PC-3 (cell line): ENCODE results near the gene GNA15. TPM values are rescaled to one million over a fixed set of nuclear protein-coding genes. Genes with fewer than 3 reads are reported as not detected.

Experiments
- ATAC-seq: fragments of 200-7000 bp; cut with Tn5 transposase; 2 replicates; pipeline ENCODE4 v1.9.1; 2020; ENCODE audit warnings: mild to moderate bottlenecking, moderate library complexity
- BruUV-seq: library from RNA; stranded (reverse); fragments of 400-500 nt; replicated peaks from 2 replicates; lab custom pipeline; 2021; lab: Mats Ljungman, UMichigan
- CTCF ChIA-PET: fragments of 300-600 bp; sonication (Branson Sonifier 250); formaldehyde crosslinking; loops from one replicate; lab custom pipeline; 2022; ENCODE audit warnings: antibody characterized with exemption; lab: Charles Lee
- POLR2A ChIA-PET: fragments of 300-600 bp; sonication (Branson Sonifier 250); formaldehyde crosslinking; loops from one replicate; lab custom pipeline; 2022; ENCODE audit warnings: antibody characterized with exemption; ENCODE audit not compliant: unreplicated experiment; lab: Charles Lee
- DNase-seq: peaks from one replicate; pipeline ENCODE4 v3.0.0-alpha.2; 2015
- H2AFZ ChIP-seq: fragments of 300-600 bp; sonication (generic); 2 replicates; pipeline ENCODE4 v1.6.0; 2016; ENCODE audit warnings: antibody characterized with exemption, low read length
- H3F3A ChIP-seq: fragments of 300-600 bp; sonication (generic); one replicate; pipeline ENCODE4 v1.6.0; 2017; ENCODE audit warnings: antibody characterized with exemption, low read length, control low read depth, mild to moderate bottlenecking; ENCODE audit not compliant: unreplicated experiment
- H3K27ac ChIP-seq: fragments of 300-600 bp; sonication (generic); 2 replicates; pipeline ENCODE4 v1.5.1; 2016; ENCODE audit warnings: mild to moderate bottlenecking, low read length
- H3K27me3 ChIP-seq: fragments of 300-600 bp; sonication (generic); 2 replicates; pipeline ENCODE4 v1.6.1; 2016; ENCODE audit warnings: low read length, mixed read lengths
- H3K36me3 ChIP-seq: fragments of 300-600 bp; sonication (generic); 2 replicates; pipeline ENCODE4 v1.6.1; 2016; ENCODE audit warnings: low read depth, mixed run types, low read length, mixed read lengths
- H3K4me1 ChIP-seq: fragments of 300-600 bp; sonication (generic); 2 replicates; pipeline ENCODE4 v1.5.1; 2016; ENCODE audit warnings: low read length; ENCODE audit not compliant: insufficient read depth
- H3K4me2 ChIP-seq: fragments of 300-600 bp; sonication (generic); 2 replicates; pipeline ENCODE4 v1.6.0; 2016; ENCODE audit warnings: low read length
- H3K4me3 ChIP-seq: fragments of 300-600 bp; sonication (generic); 2 replicates; pipeline ENCODE4 v1.5.1; 2016; ENCODE audit warnings: mild to moderate bottlenecking, low read length, mixed read lengths
- H3K79me2 ChIP-seq: fragments of 300-600 bp; sonication (generic); 2 replicates; pipeline ENCODE4 v1.6.1; 2017; ENCODE audit warnings: low read length, mixed read lengths
- H3K9ac ChIP-seq: fragments of 300-600 bp; sonication (generic); 2 replicates; pipeline ENCODE4 v1.6.0; 2016; ENCODE audit warnings: mild to moderate bottlenecking, low read length
- H3K9me2 ChIP-seq: fragments of 300-600 bp; sonication (generic); replicated peaks from 2 replicates; pipeline ENCODE4 v1.6.1; 2016; ENCODE audit warnings: mixed run types, low read length, mixed read lengths
- H3K9me3 ChIP-seq: fragments of 300-600 bp; sonication (generic); 2 replicates; pipeline ENCODE4 v1.6.1; 2016; ENCODE audit warnings: low read length, mixed read lengths
- H4K20me1 ChIP-seq: fragments of 300-600 bp; sonication (generic); 2 replicates; pipeline ENCODE4 v1.6.1; 2016; ENCODE audit warnings: low read length, mixed read lengths
- EZH2 ChIP-seq: fragments of 300-600 bp; sonication (generic); IDR thresholded peaks from one replicate; pipeline ENCODE4 v1.6.1; 2017; ENCODE audit warnings: antibody characterized with exemption, mild to moderate bottlenecking, low read length; ENCODE audit not compliant: unreplicated experiment
- EZH2phosphoT487 ChIP-seq: fragments of 300-600 bp; sonication (generic); IDR thresholded peaks from 2 replicates; pipeline ENCODE4 v1.6.1; 2018; ENCODE audit warnings: mild to moderate bottlenecking, antibody characterized with exemption, low read length, borderline replicate concordance
- intact Hi-C: fragments of 100-400 bp; cut with micrococcal nuclease; formaldehyde crosslinking; loops from 2 replicates; pipeline ENCODE4 v1.9.0; 2023
- total RNA-seq: library from RNA; depleted of rRNA; stranded (reverse); fragments of >200 nt; gene quantifications from 2 replicates; pipeline ENCODE4 v1.2.3, GENCODE V29; 2014
- TF ChIP-seq, protein P1 (sequence below): fragments of 300-600 bp; sonication (generic); conservative IDR thresholded peaks from 2 replicates; pipeline ENCODE4 v1.5.1; 2017; ENCODE audit warnings: antibody characterized with exemption, low read depth, mild to moderate bottlenecking, low read length

Gene GNA15
- total RNA-seq, 1 experiment from 2014 or later, result not detected

DNA sequence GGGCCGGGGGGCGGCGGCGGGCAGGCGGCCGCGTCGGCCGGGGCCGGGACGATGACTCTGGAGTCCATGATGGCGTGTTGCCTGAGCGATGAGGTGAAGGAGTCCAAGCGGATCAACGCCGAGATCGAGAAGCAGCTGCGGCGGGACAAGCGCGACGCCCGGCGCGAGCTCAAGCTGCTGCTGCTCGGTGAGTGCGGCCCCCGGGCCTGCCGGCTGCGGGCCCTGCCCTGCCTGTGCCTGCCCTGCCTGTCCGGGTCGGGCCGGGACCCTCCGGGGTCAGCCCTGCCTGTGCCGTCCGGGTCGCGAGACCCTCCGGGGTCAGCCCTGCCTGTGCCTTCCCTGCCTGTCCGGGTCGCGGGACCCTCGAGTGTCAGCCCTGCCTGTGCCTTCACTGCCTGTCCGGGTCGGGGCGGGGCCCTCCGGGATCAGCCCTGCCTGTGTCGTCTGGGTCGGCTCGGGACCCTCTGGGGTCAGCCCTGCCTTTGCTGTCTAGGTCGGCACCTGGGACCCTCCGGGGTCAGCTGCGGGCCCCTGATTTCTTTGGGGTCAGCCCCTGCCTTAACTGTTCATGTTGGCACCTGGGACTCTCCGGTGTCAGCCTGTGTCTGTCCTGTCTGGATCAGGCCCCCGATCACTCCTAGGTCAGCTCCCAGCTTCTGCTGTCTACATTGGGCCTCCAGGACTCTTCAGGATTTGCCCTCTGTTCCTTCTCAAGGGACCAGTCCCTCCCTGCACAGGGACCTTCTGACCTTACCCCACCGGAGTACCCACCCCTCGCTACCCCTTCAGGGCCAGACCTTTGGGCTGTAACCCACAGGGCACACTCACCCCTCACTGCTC lies 41.0 kb upstream of the GNA15 start:
- peaks cover 9% of the 10 kb centered on the region; the same call in 1 of the 2 replicates for H4K20me1 ChIP-seq
- H3K79me2 ChIP-seq, result peaks cover 53% of the 10 kb centered on the region
- no peaks in the 10 kb centered on the region for H3F3A ChIP-seq
- no peaks in the 10 kb centered on the region for H3K9me3 ChIP-seq
- DNase-seq (no peak), ATAC-seq (no peak)
- H3K4me1 ChIP-seq, result peaks cover 7% of the 10 kb centered on the region; the same call in 1 of the 2 replicates
- no peaks in the 10 kb centered on the region for H3K27me3 ChIP-seq
- TF ChIP-seq EZH2 (no peak), EZH2phosphoT487 (no peak)
- TF ChIP-seq, protein P1, sequence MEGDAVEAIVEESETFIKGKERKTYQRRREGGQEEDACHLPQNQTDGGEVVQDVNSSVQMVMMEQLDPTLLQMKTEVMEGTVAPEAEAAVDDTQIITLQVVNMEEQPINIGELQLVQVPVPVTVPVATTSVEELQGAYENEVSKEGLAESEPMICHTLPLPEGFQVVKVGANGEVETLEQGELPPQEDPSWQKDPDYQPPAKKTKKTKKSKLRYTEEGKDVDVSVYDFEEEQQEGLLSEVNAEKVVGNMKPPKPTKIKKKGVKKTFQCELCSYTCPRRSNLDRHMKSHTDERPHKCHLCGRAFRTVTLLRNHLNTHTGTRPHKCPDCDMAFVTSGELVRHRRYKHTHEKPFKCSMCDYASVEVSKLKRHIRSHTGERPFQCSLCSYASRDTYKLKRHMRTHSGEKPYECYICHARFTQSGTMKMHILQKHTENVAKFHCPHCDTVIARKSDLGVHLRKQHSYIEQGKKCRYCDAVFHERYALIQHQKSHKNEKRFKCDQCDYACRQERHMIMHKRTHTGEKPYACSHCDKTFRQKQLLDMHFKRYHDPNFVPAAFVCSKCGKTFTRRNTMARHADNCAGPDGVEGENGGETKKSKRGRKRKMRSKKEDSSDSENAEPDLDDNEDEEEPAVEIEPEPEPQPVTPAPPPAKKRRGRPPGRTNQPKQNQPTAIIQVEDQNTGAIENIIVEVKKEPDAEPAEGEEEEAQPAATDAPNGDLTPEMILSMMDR, result no peak
- intact Hi-C loops, result loop anchor here (10.0 kb wide), 1 partner anchor 140 kb away; no protein-coding TSS in a partner anchor
- H3K36me3 ChIP-seq, result no peaks in the 10 kb centered on the region
- H3K27ac ChIP-seq, result no peak overlapping the region
- no peak overlapping the region for H2AFZ ChIP-seq
- H3K4me2 ChIP-seq, result peak overlapping the region; percentile 94
- CTCF ChIA-PET, result no interaction called here
- BruUV-seq, result no TSS peak
- POLR2A ChIA-PET, result no interaction called here
- no peaks in the 10 kb centered on the region for H3K9me2 ChIP-seq
- peak overlapping the region; percentile 91 for H3K4me3 ChIP-seq
- peak overlapping the region; percentile 91 for H3K9ac ChIP-seq

DNA sequence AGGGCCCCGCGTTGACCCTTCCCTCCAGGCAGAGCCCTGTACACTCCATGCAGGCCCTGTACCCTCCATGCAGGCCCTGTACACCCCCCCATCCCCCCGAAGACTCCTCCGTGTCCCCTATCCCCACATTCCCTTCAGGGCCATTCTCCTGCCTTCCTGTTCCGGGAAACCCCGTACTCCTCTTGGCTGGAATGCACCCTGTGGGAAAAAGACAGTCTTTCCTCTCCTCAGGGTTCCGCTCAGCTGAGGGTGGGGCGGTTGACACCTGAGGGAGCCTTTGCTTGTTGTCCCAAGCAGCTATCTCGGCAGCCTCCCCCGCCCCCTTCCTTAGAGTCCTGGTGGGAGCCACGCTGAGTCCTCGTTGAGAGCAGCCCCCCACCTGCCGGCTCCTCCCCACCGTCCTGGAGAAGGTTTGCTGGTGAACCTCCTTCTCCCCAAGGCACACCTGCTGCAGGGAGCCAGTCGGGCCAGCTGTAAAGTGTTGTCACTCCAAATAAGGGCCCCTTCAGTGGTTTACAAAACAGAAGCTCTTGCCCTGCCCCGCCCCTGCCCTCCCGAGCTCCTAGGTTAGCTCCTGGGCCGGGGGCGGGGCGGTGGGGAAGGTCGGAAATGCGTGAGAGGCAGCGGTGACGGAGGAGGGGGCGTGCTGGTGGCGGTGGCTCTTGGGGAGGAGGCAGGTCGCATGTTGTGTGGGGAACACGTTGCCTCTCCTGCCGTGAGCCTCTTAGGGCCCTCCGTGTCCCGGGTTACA lies 40.2 kb upstream of the GNA15 start:
- H3K36me3 ChIP-seq, result no peaks in the 10 kb centered on the region
- H3K4me3 ChIP-seq, result peak overlapping the region; percentile 91
- DNase-seq (peak; percentile 19), ATAC-seq (0 out of 2 replicates have a peak, but pooled peaks have one; percentile 6)
- no peaks in the 10 kb centered on the region for H3K9me2 ChIP-seq
- H3F3A ChIP-seq, result no peaks in the 10 kb centered on the region
- H2AFZ ChIP-seq, result no peak overlapping the region
- H3K79me2 ChIP-seq, result peaks cover 61% of the 10 kb centered on the region
- intact Hi-C loops, result loop anchor here (10.0 kb wide), 1 partner anchor 141 kb away; no protein-coding TSS in a partner anchor
- ChIA-PET POLR2A (interaction anchor here (0.6 kb wide), 1 partner anchor 60 kb away, joined by 5 read pairs; no protein-coding TSS in a partner anchor), CTCF (interaction anchor here (0.7 kb wide), 2 partner anchors 9 to 13 kb away, joined by 3 to 6 read pairs; no protein-coding TSS in a partner anchor)
- H3K4me1 ChIP-seq, result peaks cover 7% of the 10 kb centered on the region; the same call in 1 of the 2 replicates
- TF ChIP-seq, protein P1, result no peak
- TF ChIP-seq EZH2phosphoT487, result no peak
- no peak for TF ChIP-seq EZH2
- no peaks in the 10 kb centered on the region for H3K27me3 ChIP-seq
- H3K9ac ChIP-seq, result peak overlapping the region; percentile 91
- no TSS peak for BruUV-seq
- no peak overlapping the region for H3K27ac ChIP-seq
- H3K4me2 ChIP-seq, result peak overlapping the region; percentile 94
- no peaks in the 10 kb centered on the region for H3K9me3 ChIP-seq
- peaks cover 9% of the 10 kb centered on the region; the same call in 1 of the 2 replicates for H4K20me1 ChIP-seq
